ENCODE data around the gene TTLL10.
A peak's percentile ranks its signal among the peaks of the same experiment; 100 is the strongest.

GRCh38 chr1:1144122-1144842, 29.4 kb upstream of the TTLL10 start:
- TF ChIP-seq POLR2AphosphoS5 (IDR thresholded peaks at IDR 0.05; ENCODE audit: insufficient read depth in 1 of 2, low read depth in 1 of 2) (peak in 1 of 2 donors; percentile 35), CTCF (IDR thresholded peaks at IDR 0.05) (no peak), POLR2A (IDR thresholded peaks at IDR 0.05) (no peak)

Measured in vagina (tissue), 2 donors.